HCT116 (cell line): ENCODE data around the gene PKM. TPM values are rescaled to one million over a fixed set of nuclear protein-coding genes. Genes with fewer than 3 reads are reported as not detected.

Source experiments
- ATAC-seq: fragments of 200-7000 bp; cut with Tn5 transposase; 2 replicates; pipeline ENCODE4 v1.9.1; 2020; ENCODE audit warnings: mild to moderate bottlenecking, moderate library complexity
- BruUV-seq: library from RNA; stranded (reverse); fragments of 400-500 nt; replicated peaks from 2 replicates; lab custom pipeline; 2021; lab: Mats Ljungman, UMichigan
- CTCF ChIA-PET: fragments of 300-600 bp; sonication (Branson Sonifier 250); formaldehyde crosslinking; loops from one replicate; lab custom pipeline; 2021; ENCODE audit warnings: antibody characterized with exemption; lab: Charles Lee
- POLR2A ChIA-PET: fragments of 300-600, 350-600 bp; sonication (Branson Sonifier 250); formaldehyde crosslinking; loops from one replicate; lab custom pipeline; 2021; ENCODE audit warnings: antibody characterized with exemption; lab: Charles Lee
- RAD21 ChIA-PET, 2 experiments: fragments of 300-600 bp; sonication (Branson Sonifier 250); formaldehyde crosslinking; loops; one replicate each; lab custom pipeline; 2023; ENCODE audit warnings: low total read pairs in 2 of 2; ENCODE audit not compliant: uncharacterized antibody in 2 of 2, unreplicated experiment in 2 of 2, low non-redundant PET in 1 of 2; lab: Charles Lee
- DNase-seq: peaks from one replicate; pipeline ENCODE4 v3.0.0-alpha.2; 2010; ENCODE audit warnings: low read depth, low spot score
- H2AFZ ChIP-seq: fragments of 200-600 bp; shearing (Covaris generic), sonication (generic); 2 replicates; pipeline ENCODE4 v1.6.1; 2017; ENCODE audit warnings: low read depth, mixed run types, mixed read lengths, antibody characterized with exemption, low read length; ENCODE audit not compliant: poor library complexity, severe bottlenecking
- H3K27ac ChIP-seq: 2 replicates; pipeline ENCODE4 v1.5.1; 2012; ENCODE audit warnings: low read depth, low read length
- H3K27me3 ChIP-seq: fragments of 200-600 bp; sonication (generic); 2 replicates; pipeline ENCODE4 v1.6.1; 2016; ENCODE audit warnings: mixed run types, low read length, mixed read lengths; ENCODE audit not compliant: insufficient read depth
- H3K36me3 ChIP-seq, 2 experiments: fragments of 200-500 bp in 1 of 2; fragments of 200-600 bp in 1 of 2; sonication (Bioruptor generic) in 1 of 2; sonication (generic) in 1 of 2; 2 replicates each; pipeline versions ENCODE4 v1.5.1 to v1.6.1; 2014 to 2016; ENCODE audit warnings: low read length in 2 of 2, inconsistent platforms in 1 of 2, mixed read lengths in 1 of 2, mixed run types in 1 of 2; ENCODE audit not compliant: insufficient read depth in 2 of 2, control insufficient read depth in 1 of 2
- H3K4me1 ChIP-seq, 2 experiments: fragments of 200-600 bp in 1 of 2; sonication (generic) in 1 of 2; 2 replicates each; pipeline versions ENCODE4 v1.5.1 to v1.6.1; 2012 to 2017; ENCODE audit warnings: low read length in 2 of 2, inconsistent platforms in 1 of 2, mild to moderate bottlenecking in 1 of 2, mixed read lengths in 1 of 2, mixed run types in 1 of 2, moderate library complexity in 1 of 2; ENCODE audit not compliant: insufficient read depth in 2 of 2, control insufficient read depth in 1 of 2
- H3K4me2 ChIP-seq: fragments of 200-600 bp; sonication (generic); 2 replicates; pipeline ENCODE4 v1.6.1; 2017; ENCODE audit warnings: mixed run types, low read length, mixed read lengths
- H3K4me3 ChIP-seq, 2 experiments: fragments of 200-600 bp in 1 of 2; sonication (generic) in 1 of 2; replicated peaks in 1 of 2; 2 replicates each; pipeline ENCODE4 v1.5.1; 2011 to 2016; ENCODE audit warnings: low read length in 2 of 2, control low read depth in 1 of 2, low read depth in 1 of 2, mild to moderate bottlenecking in 1 of 2, mixed read lengths in 1 of 2, mixed run types in 1 of 2
- H3K79me2 ChIP-seq: fragments of 200-600 bp; sonication (generic); 2 replicates; pipeline ENCODE4 v1.6.1; 2017; ENCODE audit warnings: mild to moderate bottlenecking, mixed run types, low read length, moderate library complexity, mixed read lengths; ENCODE audit not compliant: insufficient read depth
- H3K9ac ChIP-seq: fragments of 200-600 bp; sonication (generic); 2 replicates; pipeline ENCODE4 v1.6.1; 2016; ENCODE audit warnings: low read length, mixed read lengths
- H3K9me2 ChIP-seq: fragments of 200-600 bp; sonication (generic), shearing (Covaris generic); 2 replicates; pipeline ENCODE4 v1.6.1; 2017; ENCODE audit warnings: mixed run types, mild to moderate bottlenecking, moderate library complexity; ENCODE audit not compliant: insufficient read depth
- H3K9me3 ChIP-seq, 2 experiments: fragments of 200-500 bp in 1 of 2; fragments of 200-600 bp in 1 of 2; sonication (Bioruptor generic) in 1 of 2; sonication (generic) in 1 of 2; 2 replicates each; pipeline ENCODE4 v1.6.1; 2014 to 2017; ENCODE audit warnings: low read length in 2 of 2, mixed read lengths in 2 of 2, inconsistent platforms in 1 of 2, low read depth in 1 of 2, mild to moderate bottlenecking in 1 of 2, mixed run types in 1 of 2, moderate library complexity in 1 of 2; ENCODE audit not compliant: control insufficient read depth in 1 of 2, insufficient read depth in 1 of 2
- H4K20me1 ChIP-seq: fragments of 200-600 bp; sonication (generic), shearing (Covaris generic); 2 replicates; pipeline ENCODE4 v1.6.1; 2017; ENCODE audit warnings: mixed run types, mild to moderate bottlenecking, moderate library complexity; ENCODE audit not compliant: insufficient read depth
- CBX3 ChIP-seq: IDR thresholded peaks from 2 replicates; pipeline ENCODE4 v1.6.1; 2012; ENCODE audit warnings: low read depth
- EGR1 ChIP-seq: IDR thresholded peaks from 2 replicates; pipeline ENCODE4 v1.6.1; 2012; ENCODE audit warnings: low read depth
- EZH2 ChIP-seq: fragments of 200-600 bp; sonication (generic); IDR thresholded peaks from 2 replicates; pipeline ENCODE4 v1.6.1; 2017; ENCODE audit warnings: antibody characterized with exemption, mixed run types
- JUND ChIP-seq: IDR thresholded peaks from 2 replicates; pipeline ENCODE4 v1.6.1; 2012
- MAX ChIP-seq: IDR thresholded peaks from 2 replicates; pipeline ENCODE4 v1.6.1; 2012
- SRF ChIP-seq: IDR thresholded peaks from 2 replicates; pipeline ENCODE4 v1.6.1; 2012; ENCODE audit warnings: low read depth
- TCF7L2 ChIP-seq: IDR thresholded peaks from 2 replicates; pipeline ENCODE4 v1.7.0; 2011; ENCODE audit warnings: borderline replicate concordance, inconsistent platforms; ENCODE audit not compliant: insufficient read depth, insufficient read length; ENCODE audit errors: extremely low read depth
- YY1 ChIP-seq: IDR thresholded peaks from 2 replicates; pipeline ENCODE4 v1.6.1; 2011; ENCODE audit warnings: low read length, low read depth, moderate library complexity, mild to moderate bottlenecking; ENCODE audit not compliant: insufficient replicate concordance; ENCODE audit errors: extremely low read depth
- ZBTB33 ChIP-seq: IDR thresholded peaks from 2 replicates; pipeline ENCODE4 v1.6.1; 2011; ENCODE audit warnings: mild to moderate bottlenecking, low read length, moderate library complexity; ENCODE audit not compliant: insufficient replicate concordance; ENCODE audit errors: extremely low read depth
- intact Hi-C: fragments of 100-400 bp; cut with micrococcal nuclease; formaldehyde crosslinking; loops from 2 replicates; pipeline ENCODE4 v1.10.0; 2022
- total RNA-seq: library from RNA; stranded (reverse); gene quantifications from one replicate; pipeline ENCODE4 v1.2.1, GENCODE V29; 2021; ENCODE audit not compliant: unreplicated experiment
- TF ChIP-seq, protein P1 (sequence below), 3 experiments: fragments of 200-600 bp in 1 of 3; sonication (generic) in 1 of 3; IDR thresholded peaks in 2 of 3; conservative IDR thresholded peaks in 1 of 3; 2 replicates each; pipeline ENCODE4 v1.5.1; 2012 to 2017; ENCODE audit warnings: low read depth in 2 of 3, low read length in 2 of 3, antibody characterized with exemption in 1 of 3, borderline replicate concordance in 1 of 3, control low read depth in 1 of 3, mild to moderate bottlenecking in 1 of 3, mixed read lengths in 1 of 3, mixed run types in 1 of 3, moderate library complexity in 1 of 3; ENCODE audit not compliant: insufficient read depth in 1 of 3
- TF ChIP-seq, protein P2 (sequence below): IDR thresholded peaks from 2 replicates; pipeline ENCODE4 v1.6.1; 2012

The PKM gene
- total RNA-seq, 1 experiment from 2014 or later: 1,664 TPM

DNA sequence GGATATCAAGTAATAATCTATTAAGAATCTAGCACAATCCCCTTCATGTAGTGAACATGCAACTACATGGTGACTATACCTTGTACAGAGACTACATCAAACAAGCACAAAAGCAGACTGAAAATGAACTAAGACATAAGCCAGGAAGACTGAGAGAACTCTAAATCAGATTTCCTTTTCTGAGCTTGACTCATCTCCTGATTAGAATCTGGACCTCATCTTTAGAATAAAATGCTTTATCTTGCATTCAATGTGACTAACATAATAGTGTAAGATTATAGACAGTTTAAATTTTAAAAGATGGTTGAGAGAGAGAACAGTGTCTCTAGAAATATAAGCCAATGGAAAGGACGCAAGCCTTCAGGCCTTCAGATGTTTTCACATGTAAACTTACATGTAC, 17.5 kb upstream of the PKM start:
- Histone ChIP-seq H4K20me1 (no peaks in the 10 kb centered on the region), H3K4me3 (no peak overlapping the region)
- POLR2A ChIA-PET: no interaction called here
- RAD21 ChIA-PET: no interaction called here
- TF ChIP-seq EGR1 (no peak), JUND (no peak), SRF (no peak), ZBTB33 (no peak), TCF7L2 (no peak), MAX (no peak), YY1 (no peak), CBX3 (no peak), EZH2 (no peak)
- TF ChIP-seq, protein P1, sequence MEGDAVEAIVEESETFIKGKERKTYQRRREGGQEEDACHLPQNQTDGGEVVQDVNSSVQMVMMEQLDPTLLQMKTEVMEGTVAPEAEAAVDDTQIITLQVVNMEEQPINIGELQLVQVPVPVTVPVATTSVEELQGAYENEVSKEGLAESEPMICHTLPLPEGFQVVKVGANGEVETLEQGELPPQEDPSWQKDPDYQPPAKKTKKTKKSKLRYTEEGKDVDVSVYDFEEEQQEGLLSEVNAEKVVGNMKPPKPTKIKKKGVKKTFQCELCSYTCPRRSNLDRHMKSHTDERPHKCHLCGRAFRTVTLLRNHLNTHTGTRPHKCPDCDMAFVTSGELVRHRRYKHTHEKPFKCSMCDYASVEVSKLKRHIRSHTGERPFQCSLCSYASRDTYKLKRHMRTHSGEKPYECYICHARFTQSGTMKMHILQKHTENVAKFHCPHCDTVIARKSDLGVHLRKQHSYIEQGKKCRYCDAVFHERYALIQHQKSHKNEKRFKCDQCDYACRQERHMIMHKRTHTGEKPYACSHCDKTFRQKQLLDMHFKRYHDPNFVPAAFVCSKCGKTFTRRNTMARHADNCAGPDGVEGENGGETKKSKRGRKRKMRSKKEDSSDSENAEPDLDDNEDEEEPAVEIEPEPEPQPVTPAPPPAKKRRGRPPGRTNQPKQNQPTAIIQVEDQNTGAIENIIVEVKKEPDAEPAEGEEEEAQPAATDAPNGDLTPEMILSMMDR (IDR thresholded peaks at IDR 0.05 in 2 of 3, conservative IDR thresholded peaks at IDR 0.05 in 1 of 3; ENCODE audit: borderline replicate concordance in 1 of 3, insufficient read depth in 1 of 3, low read depth in 2 of 3, low read length in 2 of 3): no peak
- TF ChIP-seq, protein P2, sequence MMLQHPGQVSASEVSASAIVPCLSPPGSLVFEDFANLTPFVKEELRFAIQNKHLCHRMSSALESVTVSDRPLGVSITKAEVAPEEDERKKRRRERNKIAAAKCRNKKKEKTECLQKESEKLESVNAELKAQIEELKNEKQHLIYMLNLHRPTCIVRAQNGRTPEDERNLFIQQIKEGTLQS: no peak
- TF ChIP-seq, all 23 proteins: peak for 0
- no peaks in the 10 kb centered on the region for H3K9me3 ChIP-seq
- no peaks in the 10 kb centered on the region for H3K4me1 ChIP-seq
- no peak for ATAC-seq
- no peaks in the 10 kb centered on the region for H3K79me2 ChIP-seq
- BruUV-seq: no TSS peak
- H3K4me2 ChIP-seq: no peak overlapping the region
- no peaks in the 10 kb centered on the region for H3K27me3 ChIP-seq
- intact Hi-C loops: no loop called here
- no peak overlapping the region for H3K27ac ChIP-seq
- H3K9ac ChIP-seq: no peak overlapping the region
- no peaks in the 10 kb centered on the region for H3K9me2 ChIP-seq
- H2AFZ ChIP-seq: no peak overlapping the region
- CTCF ChIA-PET: no interaction called here
- H3K36me3 ChIP-seq: peaks cover 34 to 43% of the 10 kb centered on the region in 2 experiments; a peak in 3 of 4 replicates
- DNase-seq: no peak
